ENCODE data around the gene TUT4.

TUT4 gene

DNA sequence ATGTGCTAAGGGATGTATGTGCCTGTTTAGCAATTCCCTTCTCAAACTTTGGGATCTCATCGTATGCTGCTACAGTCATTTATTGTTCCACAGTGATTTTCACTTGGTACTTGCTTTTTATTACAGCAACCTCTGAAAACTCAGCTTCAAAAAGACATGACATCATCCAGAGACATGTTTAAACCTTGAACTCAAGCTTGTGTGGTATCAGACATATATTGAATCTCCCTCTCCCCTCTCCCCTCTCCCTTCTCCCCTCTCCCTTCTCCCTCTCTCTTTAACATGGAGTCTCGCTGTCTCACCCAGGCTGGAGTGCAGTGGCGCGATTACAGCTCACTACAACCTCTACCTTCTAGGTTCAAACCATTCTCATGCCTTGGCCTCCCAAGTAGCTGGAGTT, 19.5 kb upstream of the TUT4 start:
- DNase-seq, result no peak

DNA sequence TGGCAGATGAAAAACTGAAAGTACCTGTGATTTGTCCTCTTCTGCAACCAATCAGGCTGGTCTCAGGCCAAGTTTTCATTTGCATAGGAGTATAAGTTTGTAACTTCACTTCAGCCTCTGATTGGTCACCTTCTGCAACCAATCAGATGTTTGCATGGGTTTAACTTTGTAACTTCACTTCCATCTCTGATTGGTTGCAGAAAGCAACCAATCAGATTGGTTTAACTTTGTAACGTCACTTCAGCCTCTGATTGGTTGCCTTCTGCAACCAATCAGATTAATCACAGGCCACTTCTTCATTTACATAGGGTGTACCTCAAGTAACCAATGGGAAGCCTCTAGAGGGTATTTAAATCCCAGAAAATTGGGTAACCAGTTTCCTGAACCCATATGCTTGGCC, 18.9 kb upstream of the TUT4 start:
- DNase-seq, result no peak

DNA sequence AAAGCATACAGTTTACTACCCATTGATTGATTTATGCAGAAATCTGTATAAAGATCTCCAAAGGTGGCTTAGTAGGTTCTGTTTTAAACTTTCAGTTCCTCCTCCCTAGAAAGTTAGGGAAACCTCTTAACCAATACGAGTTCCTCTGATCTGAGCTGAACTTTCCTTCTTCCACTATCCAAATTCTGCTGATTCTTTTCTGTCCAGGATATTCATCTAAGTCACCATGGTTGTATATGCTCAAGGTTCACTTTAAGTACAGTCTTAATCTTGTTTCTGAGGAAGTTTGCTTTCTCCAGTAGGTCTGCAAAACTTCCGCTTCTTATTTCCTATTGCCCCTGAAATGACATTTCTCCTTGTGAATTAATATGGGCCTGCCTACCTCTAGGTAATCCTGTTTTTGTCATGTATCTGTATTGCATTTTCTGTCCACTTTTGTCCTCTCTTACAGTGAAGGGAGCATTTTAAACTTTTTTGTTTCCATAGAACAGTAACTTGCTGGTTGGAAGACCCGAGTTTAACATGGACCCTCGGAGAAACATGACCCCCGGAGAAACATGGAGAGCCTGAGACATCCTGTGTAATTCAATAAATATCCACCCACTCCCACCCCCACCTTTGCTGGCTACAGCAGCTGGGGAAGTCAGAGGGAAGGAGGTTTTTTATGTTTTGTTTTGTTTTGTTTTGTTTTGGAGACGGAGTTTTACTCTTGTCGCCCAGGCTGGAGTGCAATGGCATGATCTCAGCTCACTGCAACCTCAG, 16.7 kb upstream of the TUT4 start:
- DNase-seq, result peak; percentile 61 to 72

DNA sequence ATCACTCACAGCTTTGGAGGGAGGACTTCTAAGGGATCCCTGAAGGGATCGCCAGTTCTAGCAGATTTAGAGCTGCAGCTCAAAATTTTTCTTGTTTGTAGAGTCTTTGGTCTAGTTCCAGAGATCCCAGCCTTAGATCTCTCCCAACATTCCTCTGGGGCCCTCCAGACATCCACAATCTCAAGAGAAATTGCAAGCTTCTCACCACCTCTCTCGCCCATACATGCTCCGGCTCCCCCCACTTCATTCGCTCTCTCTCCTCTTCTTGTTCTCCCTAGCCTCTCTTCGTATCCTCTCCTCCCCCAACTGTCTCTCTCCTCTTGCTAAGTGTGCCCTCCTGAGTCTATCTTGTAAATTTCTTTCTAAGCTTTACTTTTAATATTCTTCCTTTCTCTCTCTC, 15.1 kb upstream of the TUT4 start:
- DNase-seq, result no peak

DNA sequence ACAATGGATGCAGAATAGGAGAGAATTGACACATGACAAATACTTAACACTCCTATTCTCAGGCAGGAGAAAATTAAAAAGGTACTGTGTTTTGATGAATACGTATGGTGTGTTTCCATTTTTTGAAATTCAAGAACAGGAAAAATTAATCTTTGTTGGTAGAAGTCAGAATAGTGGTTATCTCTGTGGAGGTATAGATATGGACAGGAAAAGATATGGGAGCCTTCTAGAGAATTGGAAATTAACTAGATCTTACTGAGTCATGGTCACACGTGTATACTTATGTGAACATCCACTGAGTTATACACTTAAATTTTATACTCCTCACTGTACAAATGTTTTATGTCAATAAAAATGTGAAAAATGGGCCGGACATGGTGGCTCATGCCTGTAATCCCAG, 9.9 kb upstream of the TUT4 start:
- DNase-seq, result no peak

DNA sequence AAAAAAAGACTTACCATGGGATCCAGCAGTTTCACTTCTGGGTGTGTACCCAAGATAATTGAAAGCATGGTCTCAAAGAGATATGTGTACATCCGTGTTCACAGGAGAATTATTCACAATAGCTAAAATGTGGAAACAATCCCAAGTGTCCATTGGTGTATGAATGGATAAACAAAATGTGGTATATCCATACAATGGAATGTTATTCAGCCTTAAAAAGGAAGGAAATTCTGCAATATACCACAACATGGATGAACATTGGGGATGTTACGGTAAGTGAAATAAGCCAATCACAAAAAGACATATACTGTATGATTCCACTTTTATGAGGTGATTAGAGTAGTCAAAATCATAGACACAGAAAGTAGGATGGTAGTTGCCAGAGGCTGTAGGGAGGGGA, 7.0 kb upstream of the TUT4 start:
- DNase-seq, result no peak

DNA sequence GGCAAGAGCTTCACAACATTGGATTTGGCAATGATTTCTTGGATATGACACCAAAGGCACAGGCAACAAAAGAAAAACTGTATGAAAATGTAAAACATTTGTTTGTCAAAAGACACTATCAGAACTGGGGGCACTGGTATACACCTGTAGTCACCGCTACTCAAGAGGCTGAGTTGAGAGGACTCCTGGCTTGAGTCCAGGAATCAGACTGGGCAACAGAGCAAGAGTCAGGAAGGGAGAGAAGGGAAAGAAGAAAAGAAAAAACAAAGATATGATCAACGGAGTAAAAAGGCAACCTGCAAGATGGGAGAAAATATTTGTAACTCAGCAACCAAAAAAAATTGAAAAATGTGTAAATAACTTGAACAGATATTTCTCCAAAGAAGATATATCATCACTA, 6.0 kb upstream of the TUT4 start:
- no peak for DNase-seq

DNA sequence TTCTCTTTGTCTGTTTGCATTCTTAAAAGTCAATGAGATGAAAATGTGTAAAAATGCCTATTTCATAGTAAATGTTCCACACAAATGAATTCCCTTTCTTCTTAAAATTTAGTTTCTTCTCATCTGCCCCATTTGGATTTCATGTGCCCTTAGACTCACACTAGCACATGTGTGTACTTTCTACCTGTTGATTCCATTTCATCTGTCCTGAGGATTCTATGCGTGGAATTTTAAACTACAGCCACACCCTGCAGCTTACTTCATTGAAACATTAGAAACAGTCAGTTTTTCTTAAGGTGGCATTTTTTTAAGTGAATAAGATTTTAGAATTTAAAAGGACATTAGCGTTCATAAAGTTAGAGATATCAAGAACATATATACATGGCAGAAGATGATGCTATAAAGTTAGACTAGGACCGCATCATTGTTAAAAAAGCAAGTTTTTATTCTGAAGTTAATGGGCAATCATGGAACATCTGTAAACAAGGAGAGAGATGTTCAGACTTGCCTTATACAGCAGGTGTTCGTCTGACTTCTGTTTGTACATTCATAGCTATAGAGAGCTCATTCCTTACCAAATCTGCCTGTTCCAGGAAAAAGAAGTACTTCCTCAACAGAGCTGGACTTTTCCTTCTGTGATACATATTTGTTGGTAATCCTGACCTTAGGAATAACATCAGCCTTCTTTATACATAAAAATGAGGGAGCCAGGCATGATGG, 3.9 kb upstream of the TUT4 start:
- no peak for DNase-seq

DNA sequence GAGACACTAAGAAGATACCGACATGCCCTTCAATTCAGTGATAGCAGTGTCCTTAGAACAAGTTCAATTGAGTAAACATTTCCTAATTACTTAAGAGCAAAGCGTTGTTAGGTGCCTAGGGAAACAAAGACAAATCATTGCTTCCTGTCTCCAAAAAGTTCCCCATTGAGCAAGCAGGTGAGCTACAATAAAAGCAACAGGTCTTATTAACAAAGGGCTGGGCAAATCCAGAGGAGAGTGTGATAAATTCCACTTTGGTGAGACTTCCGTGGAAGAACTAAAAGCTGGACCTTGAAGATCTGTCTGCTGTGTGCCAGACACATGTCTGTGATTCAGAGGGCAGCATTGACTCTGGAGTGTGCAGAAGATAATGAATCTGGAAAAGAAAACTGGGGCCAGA, 1.9 kb upstream of the TUT4 start:
- peak; percentile 49 to 55 for DNase-seq

DNA sequence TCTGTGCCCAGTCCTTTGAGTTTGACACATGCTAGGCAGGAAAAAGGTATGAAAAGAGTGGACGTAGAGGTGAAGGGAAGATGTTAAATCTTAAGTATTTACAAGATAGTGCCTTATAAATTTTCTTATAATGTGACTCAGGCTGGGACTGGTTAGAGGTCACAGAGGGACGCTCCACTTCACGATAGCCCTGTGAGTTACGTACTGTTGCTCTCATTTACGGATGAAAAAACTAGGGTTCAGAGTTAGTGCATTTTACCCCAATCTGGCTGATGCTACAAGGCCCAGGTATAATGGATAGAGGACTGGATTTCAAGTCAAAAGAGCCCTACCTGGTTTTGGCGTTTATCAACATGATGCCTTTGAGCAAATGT, 1.4 kb upstream of the TUT4 start:
- DNase-seq, result no peak

DNA sequence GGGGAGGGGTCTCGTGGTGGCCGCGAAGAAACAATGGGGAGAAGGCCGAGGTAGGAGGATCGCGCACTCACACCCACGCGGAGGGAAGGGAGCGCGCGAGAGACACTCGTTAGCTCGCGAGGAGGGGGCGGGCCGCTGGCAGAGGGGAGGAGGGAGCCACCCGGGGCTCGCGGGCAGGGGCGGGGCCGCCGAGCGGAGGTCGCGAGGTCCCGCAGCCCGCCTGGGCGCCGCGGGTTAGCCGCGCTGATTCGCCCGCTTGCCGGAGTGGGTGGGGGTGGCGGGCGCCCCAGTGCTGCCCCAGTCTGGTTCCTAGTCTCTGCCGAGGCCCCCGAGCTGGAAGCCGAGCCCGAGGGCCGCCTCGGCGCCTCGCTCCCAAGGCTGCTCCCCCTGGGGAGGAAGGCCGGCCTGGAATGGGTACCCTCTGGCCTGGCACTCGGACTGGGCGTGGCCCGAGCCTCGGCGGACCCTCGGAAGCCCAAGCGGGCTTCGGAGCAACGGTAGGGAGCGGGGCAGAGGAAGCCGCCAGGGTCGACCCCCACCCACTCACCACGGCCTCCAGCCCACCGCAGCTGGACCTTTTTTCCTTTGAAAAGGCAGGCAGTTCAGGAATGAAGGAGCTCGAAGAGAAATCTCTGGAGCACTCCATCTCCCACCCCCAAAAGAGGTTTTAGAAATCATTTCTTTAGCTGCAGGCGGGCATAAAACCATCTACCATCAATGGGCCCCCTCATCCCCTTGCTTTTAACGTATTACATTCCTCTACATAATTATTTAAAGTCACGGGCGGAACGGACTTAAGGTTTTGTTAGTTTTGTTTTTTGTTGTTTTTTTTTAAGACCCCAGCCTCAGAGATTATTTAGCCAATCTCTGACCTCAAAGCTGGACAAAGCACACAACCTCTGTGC, 722 bp upstream of the TUT4 start:
- DNase-seq, result peak; percentile 60 to 66

DNA sequence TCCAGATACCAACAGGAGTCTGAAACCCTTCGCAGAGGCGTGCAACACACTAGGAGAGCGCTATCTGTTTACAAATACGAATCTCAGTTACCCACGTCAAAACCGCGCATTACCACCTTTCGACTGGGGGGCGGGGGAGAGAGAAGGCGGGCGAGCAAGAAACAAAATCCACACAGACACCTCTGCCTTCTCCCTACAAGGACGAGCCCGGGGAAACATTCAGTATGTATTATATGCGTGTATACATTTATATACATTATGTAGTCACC, 722 bp downstream of the TUT4 start:
- DNase-seq, result peak in 1 of 2 experiments; percentile 43

DNA sequence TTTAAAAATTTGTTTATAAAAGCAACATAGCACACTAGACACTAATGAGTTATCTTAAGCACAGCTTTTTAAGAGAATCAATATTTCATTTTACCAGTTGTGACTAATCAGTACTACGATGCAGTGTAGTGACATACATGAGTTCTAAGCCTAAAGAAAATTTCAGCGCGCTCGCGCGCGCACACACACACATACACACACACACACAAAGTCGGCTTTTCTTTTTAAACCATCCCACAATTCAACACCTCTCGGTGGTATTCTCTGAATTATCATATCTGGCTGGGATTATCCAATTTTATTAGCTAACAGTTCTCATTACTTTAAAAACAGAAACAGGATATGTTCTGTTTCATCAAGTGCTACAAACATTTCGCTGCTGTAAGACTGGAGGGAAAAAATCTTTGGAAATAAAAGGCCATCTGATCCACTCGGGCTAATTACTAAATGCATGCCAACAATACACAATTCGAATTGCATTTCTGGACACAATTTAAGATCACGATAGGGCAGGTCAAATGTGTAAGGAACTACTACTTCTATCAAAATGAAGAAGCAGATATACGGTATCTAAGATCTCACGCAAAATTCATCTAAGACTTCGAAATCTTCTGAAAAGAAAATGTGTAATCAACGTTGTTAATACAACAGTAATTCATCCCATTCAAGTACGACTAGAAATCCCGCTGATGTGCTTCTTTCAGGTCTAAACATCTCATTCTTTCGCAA, 1.2 kb downstream of the TUT4 start:
- peak in 1 of 2 experiments; percentile 26 for DNase-seq

DNA sequence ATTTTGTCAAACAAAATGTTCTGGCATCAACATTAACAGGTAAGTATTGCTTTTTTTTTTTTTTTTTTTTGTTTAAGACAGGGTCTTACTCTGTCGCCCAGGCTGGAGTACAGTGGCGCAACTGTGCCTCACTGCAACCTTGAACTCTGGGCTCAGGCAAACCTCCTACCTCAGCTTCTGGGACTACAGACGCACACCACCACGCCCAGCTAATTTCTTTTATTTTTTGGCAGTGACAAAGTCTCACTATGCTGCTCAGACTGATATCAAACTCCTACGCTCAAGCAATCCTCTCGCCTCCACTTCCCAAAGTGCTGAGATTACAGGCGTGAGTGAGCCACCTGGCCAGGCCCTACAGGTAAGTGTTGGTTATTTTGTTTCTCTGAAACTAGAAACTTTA, 2.4 kb downstream of the TUT4 start:
- no peak for DNase-seq

DNA sequence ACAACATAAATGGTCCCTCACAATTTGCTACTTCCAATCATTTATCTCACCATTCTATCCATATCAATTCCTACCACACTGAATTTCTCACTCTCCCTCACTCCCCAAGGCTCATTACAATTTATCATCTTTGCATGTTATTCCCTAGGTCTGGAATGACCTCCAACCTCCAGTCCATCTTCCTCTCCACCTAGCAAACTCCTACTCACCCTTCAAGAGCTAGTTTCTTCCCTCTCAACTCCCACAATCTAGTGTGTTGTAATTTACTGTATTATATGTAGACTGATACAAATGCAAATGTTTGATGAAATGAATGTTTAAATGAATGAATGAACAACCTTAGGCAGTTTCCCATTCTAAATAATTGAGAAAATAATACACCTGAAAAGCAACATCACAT, 3.6 kb downstream of the TUT4 start:
- no peak for DNase-seq

DNA sequence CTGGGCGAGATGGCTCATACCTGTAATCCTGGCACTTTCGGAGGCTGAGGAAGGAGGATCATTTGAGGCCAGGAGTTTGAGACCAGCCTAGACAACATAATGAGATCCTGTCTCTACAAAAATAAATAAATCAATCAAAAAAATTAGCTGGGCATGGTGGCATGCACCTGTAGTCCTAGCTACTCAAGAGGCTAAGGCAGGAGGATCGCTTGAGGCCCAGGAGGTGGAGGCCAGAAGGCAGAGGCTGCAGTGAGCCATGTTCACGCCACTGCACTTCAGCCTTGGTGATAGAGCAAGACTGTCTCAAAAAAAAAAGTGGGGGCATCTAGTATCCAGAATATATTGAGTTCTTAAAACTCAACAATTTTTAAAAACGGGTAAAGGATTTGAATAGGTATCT, 6.0 kb downstream of the TUT4 start:
- DNase-seq, result no peak

DNA sequence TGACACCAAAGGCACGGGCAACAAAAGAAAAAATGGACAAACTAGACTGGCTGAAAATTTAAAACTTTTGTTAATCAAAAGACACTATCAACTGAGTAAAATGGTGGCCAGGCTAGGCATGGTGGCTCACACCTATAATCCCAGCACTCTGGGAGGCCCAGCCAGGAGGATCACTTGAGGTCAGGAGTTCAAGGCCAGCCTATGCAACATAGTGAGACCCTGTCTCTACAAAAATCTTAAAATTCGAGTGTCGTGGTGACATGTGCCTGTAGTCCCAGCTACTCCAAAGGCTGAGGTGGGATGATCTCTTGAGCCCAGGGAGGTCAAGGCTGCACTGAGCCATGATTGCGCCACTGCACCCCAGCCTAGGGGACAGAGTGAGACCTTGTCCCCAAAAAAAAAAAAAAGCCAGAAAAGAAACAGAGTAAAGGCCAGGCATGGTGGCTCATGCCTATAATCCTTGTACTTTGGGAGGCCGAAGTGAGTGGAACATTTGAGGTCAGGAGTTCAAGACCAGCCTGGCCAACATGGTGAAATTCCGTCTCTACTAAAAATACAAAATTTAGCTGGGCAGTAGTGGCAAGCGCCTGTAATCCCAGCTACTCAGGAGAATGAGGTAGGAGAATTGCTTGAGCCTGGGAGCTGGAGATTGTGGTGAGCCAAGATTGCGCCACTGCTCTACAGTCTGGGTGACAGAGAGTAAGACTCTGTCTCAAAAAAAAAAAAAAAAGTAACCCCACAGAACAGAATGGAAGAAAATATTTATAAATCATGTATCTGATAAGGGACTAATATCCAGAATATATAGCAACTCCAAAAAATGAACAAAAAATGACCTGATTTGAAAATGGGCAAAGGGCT, 8.0 kb downstream of the TUT4 start:
- peak; percentile 47 to 52 for DNase-seq

DNA sequence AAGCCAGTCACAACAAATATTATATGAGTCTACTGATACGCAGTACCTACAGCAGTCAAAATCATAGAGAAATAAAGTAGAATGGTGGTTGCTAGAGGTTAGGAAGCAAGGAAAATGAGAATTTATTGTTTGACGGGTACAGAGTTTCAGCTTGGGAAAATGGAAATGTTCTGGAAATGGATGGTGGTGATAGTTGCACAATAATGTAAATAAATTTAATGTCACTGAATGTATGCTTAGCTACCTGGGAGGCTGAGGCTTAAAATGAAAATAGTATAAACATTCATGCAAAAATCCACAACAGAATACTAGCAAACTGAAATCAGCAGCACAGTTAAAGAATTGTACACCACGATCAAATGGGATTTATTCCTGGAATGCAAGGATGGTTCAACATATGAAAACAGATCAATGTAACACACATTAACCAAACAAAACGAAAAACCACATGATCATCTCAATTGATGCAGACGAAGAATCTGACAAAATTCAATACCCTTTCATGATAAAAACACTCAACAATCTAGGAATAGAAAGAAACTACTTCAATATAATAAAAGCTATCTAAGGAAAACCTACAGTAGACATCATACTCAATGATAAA, 10.7 kb downstream of the TUT4 start:
- DNase-seq, result no peak

DNA sequence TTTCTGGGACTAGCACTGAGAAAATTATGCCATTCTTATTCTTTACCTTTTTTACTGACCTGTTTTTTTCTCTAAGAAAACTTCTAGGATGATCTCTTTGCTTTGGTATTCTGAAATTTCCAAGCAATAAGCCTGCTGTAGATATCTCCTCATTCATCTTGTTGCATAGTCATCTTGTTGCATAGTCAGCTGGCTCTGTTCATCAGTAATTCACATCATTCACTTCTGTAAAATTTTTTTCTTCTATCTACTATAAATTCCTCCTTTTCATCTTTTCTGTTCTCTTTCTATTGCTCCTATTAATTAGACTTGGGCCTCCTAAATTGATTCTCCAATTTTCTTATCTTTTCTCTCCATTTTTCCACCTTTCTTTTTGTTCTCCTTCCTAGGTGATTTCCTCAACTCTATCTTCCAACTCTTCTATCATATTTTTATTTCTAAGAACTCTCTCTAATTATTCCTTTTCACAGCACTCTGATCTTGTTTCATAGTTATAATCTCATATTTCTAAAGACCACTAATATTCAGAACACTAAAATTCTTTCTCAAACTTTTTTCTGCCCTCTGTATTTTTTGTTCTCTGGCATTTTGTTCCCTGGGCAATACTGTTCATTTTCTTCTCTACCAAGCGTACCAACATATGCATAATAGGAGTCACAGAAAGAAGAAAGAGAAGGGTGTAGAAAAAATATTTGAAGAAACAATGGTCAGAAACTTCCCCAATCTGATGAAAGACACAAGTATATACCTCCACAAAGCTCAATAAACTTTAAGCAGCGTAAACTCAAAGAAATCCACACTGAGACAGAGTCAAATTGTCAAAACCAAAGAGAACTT, 17.7 kb downstream of the TUT4 start:
- DNase-seq, result no peak

DNA sequence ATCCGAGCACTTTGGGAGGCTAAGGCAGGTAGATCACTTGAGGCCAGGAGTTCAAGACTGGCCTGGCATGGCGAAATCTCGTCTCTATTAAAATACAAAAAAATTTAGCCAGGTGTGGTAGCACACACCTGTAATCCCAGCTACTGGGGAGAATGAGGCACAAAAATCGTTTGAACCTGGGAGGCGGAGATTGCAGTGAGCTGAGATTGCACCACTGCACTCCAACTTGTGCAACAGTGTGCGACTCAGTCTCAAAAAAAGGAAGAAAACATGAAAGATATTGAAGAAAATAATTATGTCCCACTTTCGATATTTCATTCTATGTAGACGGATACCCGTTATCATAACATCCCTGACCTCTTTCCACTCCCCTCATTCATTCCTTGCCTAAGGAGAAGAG, 19.2 kb downstream of the TUT4 start:
- DNase-seq, result no peak

Data from AML-193 (cell line).